ENCODE data around the gene SASH3. TPM values are rescaled to one million over a fixed set of nuclear protein-coding genes. Genes with fewer than 3 reads are reported as not detected.

SASH3 gene
- not detected in 2 replicates for total RNA-seq (ENCODE audit: low replicate concordance)
- long read RNA-seq, result 0 reads

DNA sequence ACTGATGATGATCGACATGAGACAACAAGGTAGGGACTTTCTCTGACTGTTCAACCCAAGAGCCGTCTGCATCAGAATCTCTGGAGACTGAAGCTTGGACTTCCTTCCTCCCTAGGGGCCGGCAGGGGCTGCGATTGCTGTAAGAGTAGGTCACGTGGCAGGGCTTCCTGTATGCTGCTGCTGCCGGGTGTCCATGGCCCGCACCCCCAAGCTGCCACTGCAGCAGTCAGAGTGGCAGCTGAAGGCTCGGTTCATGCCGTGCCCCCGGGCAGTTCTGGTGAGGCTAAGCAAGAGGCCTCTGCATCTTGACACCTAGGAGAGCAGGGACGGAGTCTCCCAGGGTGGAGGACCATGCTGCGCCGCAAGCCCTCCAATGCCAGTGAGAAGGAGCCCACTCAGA is at the start of gene SASH3:
SASH3 (plus strand) TSS at position 203 of the 400 bp plus-strand sequence; CDS start at position 352, 149 bp downstream.
- H3K4me1 Mint-ChIP-seq (ENCODE audit: unreplicated experiment), result no peaks in the 10 kb centered on the region
- DNase-seq (ENCODE audit: extremely low spot score, unreplicated experiment), result no peak
- peaks cover 3% of the 10 kb centered on the region for H3K27me3 Mint-ChIP-seq
- no peak within 1 kb of the TSS for H3K4me3 Mint-ChIP-seq
- no peak within 1 kb of the TSS for H3K27ac Mint-ChIP-seq
- H3K9me3 Mint-ChIP-seq, result no peaks in the 10 kb centered on the region
- TF ChIP-seq, protein P1, sequence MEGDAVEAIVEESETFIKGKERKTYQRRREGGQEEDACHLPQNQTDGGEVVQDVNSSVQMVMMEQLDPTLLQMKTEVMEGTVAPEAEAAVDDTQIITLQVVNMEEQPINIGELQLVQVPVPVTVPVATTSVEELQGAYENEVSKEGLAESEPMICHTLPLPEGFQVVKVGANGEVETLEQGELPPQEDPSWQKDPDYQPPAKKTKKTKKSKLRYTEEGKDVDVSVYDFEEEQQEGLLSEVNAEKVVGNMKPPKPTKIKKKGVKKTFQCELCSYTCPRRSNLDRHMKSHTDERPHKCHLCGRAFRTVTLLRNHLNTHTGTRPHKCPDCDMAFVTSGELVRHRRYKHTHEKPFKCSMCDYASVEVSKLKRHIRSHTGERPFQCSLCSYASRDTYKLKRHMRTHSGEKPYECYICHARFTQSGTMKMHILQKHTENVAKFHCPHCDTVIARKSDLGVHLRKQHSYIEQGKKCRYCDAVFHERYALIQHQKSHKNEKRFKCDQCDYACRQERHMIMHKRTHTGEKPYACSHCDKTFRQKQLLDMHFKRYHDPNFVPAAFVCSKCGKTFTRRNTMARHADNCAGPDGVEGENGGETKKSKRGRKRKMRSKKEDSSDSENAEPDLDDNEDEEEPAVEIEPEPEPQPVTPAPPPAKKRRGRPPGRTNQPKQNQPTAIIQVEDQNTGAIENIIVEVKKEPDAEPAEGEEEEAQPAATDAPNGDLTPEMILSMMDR (conservative IDR thresholded peaks at IDR 0.05), result no peak
- H3K36me3 Mint-ChIP-seq, result no peaks in the 10 kb centered on the region

DNA sequence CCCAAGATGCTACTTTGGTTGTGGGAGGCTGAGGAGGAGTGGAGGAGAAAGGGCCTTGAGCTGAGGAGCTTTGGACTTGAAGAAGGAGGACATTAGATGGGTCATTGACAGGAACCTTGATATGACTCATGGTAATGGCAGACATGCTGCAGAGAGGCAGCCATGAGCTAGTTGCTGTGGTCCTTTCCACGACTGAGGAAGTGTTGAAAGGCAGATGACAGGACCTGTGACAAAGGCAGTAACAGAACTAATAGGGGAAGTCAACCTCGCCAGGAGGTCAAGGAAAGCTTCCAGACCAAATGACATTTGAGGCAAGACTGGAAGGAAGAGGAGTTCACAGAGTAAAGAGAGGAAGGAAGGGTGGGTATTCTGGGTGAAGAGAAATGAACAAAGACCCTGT is 48.5 kb upstream of the SASH3 start:
- Mint-ChIP-seq H3K9me3 (no peaks in the 10 kb centered on the region), H3K36me3 (no peaks in the 10 kb centered on the region), H3K4me1 (ENCODE audit: unreplicated experiment) (no peaks in the 10 kb centered on the region), H3K27me3 (peaks cover 4% of the 10 kb centered on the region), H3K4me3 (no peak overlapping the region), H3K27ac (no peak overlapping the region)
- DNase-seq (ENCODE audit: extremely low spot score, unreplicated experiment), result no peak
- TF ChIP-seq, protein P1 (conservative IDR thresholded peaks at IDR 0.05), result no peak

DNA sequence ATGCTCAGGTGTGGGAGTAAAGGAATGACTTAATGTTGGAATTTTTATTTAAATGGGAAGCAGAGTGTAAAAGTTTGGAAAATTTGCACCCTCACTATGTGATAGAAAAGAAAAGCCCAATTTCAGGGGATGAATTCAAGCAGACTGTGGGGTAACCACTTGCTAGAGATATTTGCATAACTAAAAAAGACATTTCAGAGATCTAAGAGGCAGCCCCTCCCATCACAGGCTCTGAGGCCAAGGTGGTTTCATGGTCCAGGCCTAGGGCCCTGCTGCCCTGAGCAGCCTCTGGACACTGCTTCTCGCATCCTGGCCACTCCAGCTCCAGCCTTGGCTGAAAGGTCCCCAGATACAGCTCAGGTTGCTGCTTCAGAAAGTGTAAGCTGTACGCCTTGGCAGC is 46.9 kb upstream of the SASH3 start:
- DNase-seq (ENCODE audit: extremely low spot score, unreplicated experiment), result no peak
- TF ChIP-seq, protein P1 (conservative IDR thresholded peaks at IDR 0.05), result no peak
- no peaks in the 10 kb centered on the region for H3K9me3 Mint-ChIP-seq
- H3K4me3 Mint-ChIP-seq, result no peak overlapping the region
- H3K27ac Mint-ChIP-seq, result no peak overlapping the region
- H3K27me3 Mint-ChIP-seq, result peaks cover 4% of the 10 kb centered on the region
- peaks cover 1% of the 10 kb centered on the region for H3K4me1 Mint-ChIP-seq (ENCODE audit: unreplicated experiment)
- H3K36me3 Mint-ChIP-seq, result no peaks in the 10 kb centered on the region

DNA sequence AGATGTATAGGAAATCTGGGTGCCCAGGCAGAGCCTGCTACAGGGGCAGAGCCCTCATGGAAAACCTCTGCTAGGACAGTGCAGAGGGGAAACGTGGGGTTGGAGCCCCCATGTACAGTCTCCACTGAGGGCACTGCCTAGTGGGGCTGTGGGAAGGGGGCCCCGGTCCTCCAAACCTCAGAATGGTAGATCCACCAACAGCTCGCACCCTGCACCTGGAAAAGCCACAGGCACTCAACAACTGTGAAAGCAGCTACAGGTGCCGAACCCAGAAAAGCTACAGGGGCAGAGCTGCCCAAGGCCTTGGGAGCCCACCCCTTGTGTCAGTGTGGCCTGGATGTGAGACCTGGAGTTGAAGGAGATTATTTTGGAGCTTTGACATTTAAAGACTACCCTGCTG is 46.4 kb upstream of the SASH3 start:
- no peak overlapping the region for H3K27ac Mint-ChIP-seq
- H3K4me3 Mint-ChIP-seq, result no peak overlapping the region
- no peaks in the 10 kb centered on the region for H3K36me3 Mint-ChIP-seq
- H3K27me3 Mint-ChIP-seq, result peaks cover 4% of the 10 kb centered on the region
- no peaks in the 10 kb centered on the region for H3K9me3 Mint-ChIP-seq
- peaks cover 6% of the 10 kb centered on the region for H3K4me1 Mint-ChIP-seq (ENCODE audit: unreplicated experiment)
- no peak for DNase-seq (ENCODE audit: extremely low spot score, unreplicated experiment)
- TF ChIP-seq, protein P1 (conservative IDR thresholded peaks at IDR 0.05), result no peak

DNA sequence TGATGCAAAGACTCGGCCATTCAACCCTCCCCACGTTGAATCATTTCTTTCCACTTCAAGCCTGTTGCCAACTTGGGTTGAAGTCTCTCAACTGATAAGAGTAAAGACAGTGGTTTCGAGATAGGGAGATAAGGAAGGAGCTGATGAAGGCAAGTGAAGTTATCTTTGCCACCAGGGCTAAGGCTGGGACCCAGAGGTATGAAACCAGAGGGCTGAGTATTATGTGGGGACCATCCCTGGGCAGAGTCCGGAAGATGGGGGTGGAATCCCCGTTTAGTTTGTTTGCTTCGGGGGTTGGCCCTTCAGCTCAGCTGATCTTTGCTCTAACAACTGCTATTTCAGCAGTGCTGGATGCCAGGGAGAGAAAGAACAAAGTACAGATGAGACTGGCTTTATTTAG is 43.3 kb upstream of the SASH3 start:
- H3K27me3 Mint-ChIP-seq, result peaks cover 4% of the 10 kb centered on the region
- peaks cover 5% of the 10 kb centered on the region for H3K9me3 Mint-ChIP-seq
- TF ChIP-seq, protein P1 (conservative IDR thresholded peaks at IDR 0.05), result no peak
- no peak overlapping the region for H3K27ac Mint-ChIP-seq
- no peaks in the 10 kb centered on the region for H3K36me3 Mint-ChIP-seq
- no peak for DNase-seq (ENCODE audit: extremely low spot score, unreplicated experiment)
- peaks cover 6% of the 10 kb centered on the region for H3K4me1 Mint-ChIP-seq (ENCODE audit: unreplicated experiment)
- no peak overlapping the region for H3K4me3 Mint-ChIP-seq

DNA sequence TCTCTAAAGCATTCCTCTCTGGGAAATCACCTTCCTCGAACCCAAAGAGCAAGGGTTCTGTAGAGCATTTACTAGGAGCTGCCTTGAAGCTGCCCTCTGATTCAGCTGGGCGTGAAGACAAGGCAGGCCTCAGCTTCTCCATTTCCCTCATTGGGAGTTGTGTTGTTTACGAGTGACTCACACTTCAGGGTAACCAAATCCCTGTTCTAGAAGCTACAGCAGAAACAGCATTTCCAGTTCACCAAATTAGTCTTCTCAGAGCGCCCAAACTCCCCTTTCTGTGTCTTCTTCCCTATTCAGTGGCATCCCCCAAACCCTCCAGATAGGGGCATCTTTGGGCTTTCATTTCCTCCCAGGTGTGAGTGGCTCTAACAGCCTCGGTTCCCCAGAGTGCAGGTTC is 41.8 kb upstream of the SASH3 start:
- no peak for DNase-seq (ENCODE audit: extremely low spot score, unreplicated experiment)
- peak overlapping the region; percentile 48 for H3K27ac Mint-ChIP-seq
- peaks cover 5% of the 10 kb centered on the region for H3K9me3 Mint-ChIP-seq
- H3K36me3 Mint-ChIP-seq, result no peaks in the 10 kb centered on the region
- H3K4me3 Mint-ChIP-seq, result no peak overlapping the region
- H3K27me3 Mint-ChIP-seq, result peaks cover 4% of the 10 kb centered on the region
- peaks cover 6% of the 10 kb centered on the region for H3K4me1 Mint-ChIP-seq (ENCODE audit: unreplicated experiment)
- TF ChIP-seq, protein P1 (conservative IDR thresholded peaks at IDR 0.05), result no peak

Data from type B pancreatic cell (in vitro differentiated cells).